ENCODE results near the gene ATP5IF1. TPM values are rescaled to one million over a fixed set of nuclear protein-coding genes. Genes with fewer than 3 reads are reported as not detected.

The ATP5IF1 gene
- total and polyA plus RNA-seq, 9 of the 15 experiments (the other 6 are each of a cell fraction or from before 2014, with no cell fraction given): 292 to 1,422 (median 388) TPM

DNA sequence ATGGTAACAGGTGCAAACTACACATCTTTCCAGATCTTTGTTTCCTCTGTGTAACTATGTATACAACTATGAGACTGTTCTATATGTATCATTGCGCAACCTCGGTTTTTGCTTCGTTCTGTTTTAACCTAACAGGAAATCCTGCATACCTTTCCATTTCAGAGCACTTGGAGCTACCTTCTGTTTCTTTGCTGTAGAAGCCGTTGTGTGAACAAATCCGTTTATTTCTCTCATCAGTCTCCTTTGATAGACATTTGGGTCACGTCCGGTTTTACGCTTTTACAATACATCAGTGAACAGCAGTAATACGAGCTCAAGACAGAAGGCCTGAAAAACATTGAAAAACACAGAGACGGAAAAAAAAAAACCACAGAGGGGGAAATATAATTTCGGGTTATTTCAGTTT lies 10.5 kb downstream of the ATP5IF1 start:
- WGBS (ENCODE audit: insufficient coverage, low coverage, missing lambda C conversion rate): 21% methylated on average over 11 of the region's 11 CpGs
- peaks cover 4% of the 10 kb centered on the region; the same call in 2 of the 3 replicates for H3K79me2 ChIP-seq (ENCODE audit: control insufficient read depth, insufficient read depth, low read length)
- TSS peak; percentile 89 for BruUV-seq (replicated peaks)
- 0 out of 2 replicates have a peak, but pooled peaks have one; percentile 53 for TF ChIP-seq GATAD2B (IDR thresholded peaks at IDR 0.05; ENCODE audit: borderline replicate concordance)
- no peak for TF ChIP-seq CHCHD3 (CRISPR knock-in tag; IDR thresholded peaks at IDR 0.05)
- no peak for TF ChIP-seq ZNF57 (CRISPR knock-in tag; IDR thresholded peaks at IDR 0.05)
- no peak for TF ChIP-seq SMAD4 (CRISPR knock-in tag; conservative IDR thresholded peaks at IDR 0.05)
- no peak for TF ChIP-seq TCF3 (CRISPR knock-in tag; IDR thresholded peaks at IDR 0.05)
- TF ChIP-seq FUS (optimal IDR thresholded peaks at IDR 0.05; ENCODE audit: low read depth, low read length): no peak
- no peak for TF ChIP-seq HDAC6 (IDR thresholded peaks at IDR 0.05; ENCODE audit: low read depth, low read length)
- peak in 1 of 2 experiments; percentile 16; a peak in 2 of 4 replicates for TF ChIP-seq TRIM24 (IDR thresholded peaks at IDR 0.05)
- no peak for TF ChIP-seq FOS (IDR thresholded peaks at IDR 0.05; ENCODE audit: extremely low read depth, insufficient read length)
- TF ChIP-seq CBX1 (IDR thresholded peaks at IDR 0.05; ENCODE audit: low read depth): no peak
- TF ChIP-seq, protein P1, sequence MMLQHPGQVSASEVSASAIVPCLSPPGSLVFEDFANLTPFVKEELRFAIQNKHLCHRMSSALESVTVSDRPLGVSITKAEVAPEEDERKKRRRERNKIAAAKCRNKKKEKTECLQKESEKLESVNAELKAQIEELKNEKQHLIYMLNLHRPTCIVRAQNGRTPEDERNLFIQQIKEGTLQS (IDR thresholded peaks at IDR 0.05): peak; percentile 77
- TF ChIP-seq, protein P1 (CRISPR knock-in tag; conservative IDR thresholded peaks at IDR 0.05): no peak
- TF ChIP-seq SREBF1 (IDR thresholded peaks at IDR 0.05; ENCODE audit: borderline replicate concordance, low read depth, low read length): no peak
- TF ChIP-seq ZNF79 (CRISPR knock-in tag; IDR thresholded peaks at IDR 0.05; ENCODE audit: low read depth): no peak
- no peak; the same call in 1 of the 2 replicates for TF ChIP-seq SP1 (CRISPR knock-in tag; IDR thresholded peaks at IDR 0.05)
- TF ChIP-seq, protein P2, sequence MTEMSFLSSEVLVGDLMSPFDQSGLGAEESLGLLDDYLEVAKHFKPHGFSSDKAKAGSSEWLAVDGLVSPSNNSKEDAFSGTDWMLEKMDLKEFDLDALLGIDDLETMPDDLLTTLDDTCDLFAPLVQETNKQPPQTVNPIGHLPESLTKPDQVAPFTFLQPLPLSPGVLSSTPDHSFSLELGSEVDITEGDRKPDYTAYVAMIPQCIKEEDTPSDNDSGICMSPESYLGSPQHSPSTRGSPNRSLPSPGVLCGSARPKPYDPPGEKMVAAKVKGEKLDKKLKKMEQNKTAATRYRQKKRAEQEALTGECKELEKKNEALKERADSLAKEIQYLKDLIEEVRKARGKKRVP (CRISPR knock-in tag; IDR thresholded peaks at IDR 0.05): 0 out of 2 replicates have a peak, but pooled peaks have one; percentile 31
- TF ChIP-seq MIER1 (IDR thresholded peaks at IDR 0.05; ENCODE audit: low read depth): 0 out of 2 replicates have a peak, but pooled peaks have one; percentile 57
- TF ChIP-seq EWSR1 (IDR thresholded peaks at IDR 0.05; ENCODE audit: borderline replicate concordance, low read depth, partially characterized antibody): no peak
- no peak for TF ChIP-seq ZNF282 (CRISPR knock-in tag; IDR thresholded peaks at IDR 0.05)
- no peak for TF ChIP-seq MEF2D (tag; conservative IDR thresholded peaks at IDR 0.05; ENCODE audit: low read depth)
- TF ChIP-seq E2F3 (CRISPR knock-in tag; IDR thresholded peaks at IDR 0.05): no peak
- TF ChIP-seq, protein P3, sequence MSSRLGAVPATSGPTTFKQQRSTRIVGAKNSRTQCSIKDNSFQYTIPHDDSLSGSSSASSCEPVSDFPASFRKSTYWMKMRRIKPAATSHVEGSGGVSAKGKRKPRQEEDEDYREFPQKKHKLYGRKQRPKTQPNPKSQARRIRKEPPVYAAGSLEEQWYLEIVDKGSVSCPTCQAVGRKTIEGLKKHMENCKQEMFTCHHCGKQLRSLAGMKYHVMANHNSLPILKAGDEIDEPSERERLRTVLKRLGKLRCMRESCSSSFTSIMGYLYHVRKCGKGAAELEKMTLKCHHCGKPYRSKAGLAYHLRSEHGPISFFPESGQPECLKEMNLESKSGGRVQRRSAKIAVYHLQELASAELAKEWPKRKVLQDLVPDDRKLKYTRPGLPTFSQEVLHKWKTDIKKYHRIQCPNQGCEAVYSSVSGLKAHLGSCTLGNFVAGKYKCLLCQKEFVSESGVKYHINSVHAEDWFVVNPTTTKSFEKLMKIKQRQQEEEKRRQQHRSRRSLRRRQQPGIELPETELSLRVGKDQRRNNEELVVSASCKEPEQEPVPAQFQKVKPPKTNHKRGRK (tag; IDR thresholded peaks at IDR 0.05): peak; percentile 79; the same call in 1 of the 2 replicates

More for the DNA sequence above, 10.5 kb downstream of the ATP5IF1 start:
- Histone ChIP-seq H4K20me1 (replicated peaks; ENCODE audit: control insufficient read depth, insufficient read depth, low read length) (no peaks in the 10 kb centered on the region), H3K27me3 (ENCODE audit: control insufficient read depth in 2 of 2, insufficient read depth in 2 of 2, low read length in 2 of 2) (no peaks in the 10 kb centered on the region), H3K9me3 (replicated peaks; ENCODE audit: control insufficient read depth, insufficient read depth, low read depth, low read length) (no peaks in the 10 kb centered on the region), H3K27ac (ENCODE audit: extremely low read depth, low read depth, low read length) (peak overlapping the region; percentile 66), H3K4me2 (ENCODE audit: insufficient read depth, low read length) (peak overlapping the region; percentile 79), H3K4me3 (peak overlapping the region; percentile 44), H3K9me1 (ENCODE audit: control insufficient read depth, insufficient read depth, low read length) (no peaks in the 10 kb centered on the region), H3K4me1 (replicated peaks in 1 of 2; ENCODE audit: control insufficient read depth in 2 of 2, insufficient read depth in 2 of 2, low read length in 2 of 2) (peaks cover 12 to 40% of the 10 kb centered on the region in 2 experiments), H2AFZ (ENCODE audit: low read depth, low read length) (peak overlapping the region; percentile 70), H3K9ac (ENCODE audit: insufficient read depth in 1 of 2, low read depth in 2 of 2, low read length in 2 of 2) (peak overlapping the region; percentile 68 to 71; a peak in 3 of 4 replicates), H3K36me3 (ENCODE audit: control insufficient read depth, insufficient read depth, low read length) (no peaks in the 10 kb centered on the region)
- in situ Hi-C loops (cut with MboI) (no loop called here), intact Hi-C loops (cut with micrococcal nuclease) (loop anchor here (5.0 kb wide), 3 partner anchors 81 to 271 kb away; partner anchors contain the start of gene MED18)
- POLR2A ChIA-PET: interaction anchor here (0.7 to 10.6 kb wide), 5 partner anchors 10 to 335 kb away, joined by 3 to 245 read pairs (median 5); partner anchors contain the start of genes ATP5IF1 and SESN2
- ATAC-seq (no peak), FAIRE-seq (no peak), DNase-seq (ENCODE audit: extremely low read depth in 1 of 4, low spot score in 3 of 4) (no peak)
- CTCF ChIA-PET (ENCODE audit: low intra/inter-chr PET ratio): no interaction called here

Measured in K562 (cell line).